IMR-90 (cell line): Measurements from ENCODE around the gene KCNK17. TPM values are rescaled to one million over a fixed set of nuclear protein-coding genes. Genes with fewer than 3 reads are reported as not detected.

Source experiments
- ATAC-seq: fragments of 200-7000 bp; cut with Tn5 transposase; 2 replicates; pipeline ENCODE4 v1.9.1; 2020; ENCODE audit warnings: low read depth, mild to moderate bottlenecking, moderate library complexity
- BruUV-seq: library from RNA; stranded (reverse); fragments of 400-500 nt; replicated peaks from 2 replicates; lab custom pipeline; 2021; lab: Mats Ljungman, UMichigan
- CTCF ChIA-PET: fragments of 300-600 bp; formaldehyde crosslinking; extraction: SDS; loops from one replicate; lab custom pipeline; 2021; ENCODE audit warnings: antibody characterized with exemption; lab: Yijun Ruan, JAX
- POLR2A ChIA-PET: fragments of 300-600 bp; sonication (Branson Sonifier 250); formaldehyde crosslinking; loops from one replicate; lab custom pipeline; 2022; ENCODE audit warnings: antibody characterized with exemption; ENCODE audit not compliant: unreplicated experiment; lab: Charles Lee
- DNase-seq: peaks from one replicate; pipeline ENCODE4 v3.0.0; 2013
- H2AFZ ChIP-seq: replicated peaks from 2 replicates; pipeline ENCODE3; 2013; ENCODE audit warnings: low read length, mild to moderate bottlenecking; ENCODE audit not compliant: poor library complexity
- H2AK5ac ChIP-seq: 2 replicates; pipeline ENCODE4 v1.6.1; 2013; ENCODE audit warnings: low read depth, low read length, inconsistent platforms
- H2AK9ac ChIP-seq: replicated peaks from 2 replicates; pipeline ENCODE3; 2013; ENCODE audit warnings: mild to moderate bottlenecking, low read depth, low read length, moderate library complexity; ENCODE audit not compliant: poor library complexity
- H2BK120ac ChIP-seq: 2 replicates; pipeline ENCODE4 v1.6.1; 2013; ENCODE audit warnings: low read depth, low read length, inconsistent platforms
- H2BK15ac ChIP-seq: 3 replicates; pipeline ENCODE4 v1.6.1; 2013; ENCODE audit warnings: low read depth, low read length, inconsistent platforms
- H2BK20ac ChIP-seq: 2 replicates; pipeline ENCODE4 v1.6.1; 2013; ENCODE audit warnings: low read depth, mild to moderate bottlenecking, inconsistent platforms, low read length, moderate library complexity
- H2BK5ac ChIP-seq: 2 replicates; pipeline ENCODE4 v1.6.1; 2013; ENCODE audit warnings: mild to moderate bottlenecking, low read depth, low read length, inconsistent platforms; ENCODE audit not compliant: poor library complexity, severe bottlenecking
- H3K14ac ChIP-seq: replicated peaks from 2 replicates; pipeline ENCODE4 v1.6.1; 2013; ENCODE audit warnings: low read depth, low read length, inconsistent platforms
- H3K18ac ChIP-seq: 2 replicates; pipeline ENCODE4 v1.6.1; 2013; ENCODE audit warnings: low read depth, low read length, control low read depth
- H3K23ac ChIP-seq: 2 replicates; pipeline ENCODE4 v1.6.1; 2013; ENCODE audit warnings: low read depth, low read length, inconsistent platforms
- H3K27ac ChIP-seq: 2 replicates; pipeline ENCODE4 v1.5.1; 2013; ENCODE audit warnings: mild to moderate bottlenecking, control low read depth, low read length; ENCODE audit not compliant: insufficient read depth
- H3K27me3 ChIP-seq: 2 replicates; pipeline ENCODE4 v1.6.1; 2013; ENCODE audit warnings: low read length; ENCODE audit not compliant: control insufficient read depth, insufficient read depth
- H3K36me3 ChIP-seq: 2 replicates; pipeline ENCODE4 v1.6.1; 2013; ENCODE audit warnings: low read length, mixed read lengths; ENCODE audit not compliant: control insufficient read depth, insufficient read depth
- H3K4ac ChIP-seq: 2 replicates; pipeline ENCODE4 v1.6.1; 2013; ENCODE audit warnings: low read depth, low read length, inconsistent platforms
- H3K4me1 ChIP-seq: 2 replicates; pipeline ENCODE4 v1.6.1; 2013; ENCODE audit warnings: low read length, mixed read lengths; ENCODE audit not compliant: control insufficient read depth, insufficient read depth
- H3K4me2 ChIP-seq: 2 replicates; pipeline ENCODE4 v1.6.1; 2013; ENCODE audit warnings: low read depth, mild to moderate bottlenecking, control low read depth, low read length, moderate library complexity
- H3K4me3 ChIP-seq: 2 replicates; pipeline ENCODE4 v1.5.1; 2013; ENCODE audit warnings: low read depth, mild to moderate bottlenecking, control low read depth, low read length, moderate library complexity; ENCODE audit not compliant: insufficient read depth
- H3K56ac ChIP-seq: 2 replicates; pipeline ENCODE4 v1.6.1; 2013; ENCODE audit warnings: low read length, inconsistent platforms; ENCODE audit not compliant: insufficient read depth; ENCODE audit errors: extremely low read depth
- H3K79me1 ChIP-seq, 2 experiments: 2 replicates each; pipeline ENCODE4 v1.6.1; 2013; ENCODE audit warnings: low read length in 2 of 2, inconsistent platforms in 1 of 2, low read depth in 1 of 2
- H3K9ac ChIP-seq: 2 replicates; pipeline ENCODE4 v1.6.1; 2013; ENCODE audit warnings: low read depth, low read length, control low read depth
- H3K9me1 ChIP-seq: 2 replicates; pipeline ENCODE4 v1.6.1; 2013; ENCODE audit warnings: low read length, inconsistent platforms; ENCODE audit not compliant: insufficient read depth
- H3K9me3 ChIP-seq: 2 replicates; pipeline ENCODE4 v1.6.1; 2013; ENCODE audit warnings: low read length; ENCODE audit not compliant: control insufficient read depth, insufficient read depth
- H4K20me1 ChIP-seq: 2 replicates; pipeline ENCODE4 v1.6.1; 2013; ENCODE audit warnings: low read length, inconsistent platforms; ENCODE audit not compliant: insufficient read depth
- H4K5ac ChIP-seq: 2 replicates; pipeline ENCODE4 v1.6.1; 2013; ENCODE audit warnings: mild to moderate bottlenecking, low read depth, low read length, control low read depth
- H4K8ac ChIP-seq, 2 experiments: 2 replicates each; pipeline ENCODE4 v1.6.1; 2013; ENCODE audit warnings: low read depth in 2 of 2, low read length in 2 of 2, control low read depth in 1 of 2, inconsistent platforms in 1 of 2
- H4K91ac ChIP-seq: 2 replicates; pipeline ENCODE4 v1.6.1; 2013; ENCODE audit warnings: low read depth, low read length, inconsistent platforms; ENCODE audit not compliant: insufficient read depth
- CEBPB ChIP-seq: IDR thresholded peaks from 2 replicates; pipeline ENCODE4 v1.6.1; 2012; ENCODE audit warnings: low read depth, low read length, improper control_type of control experiment
- CHD1 ChIP-seq: IDR thresholded peaks from 2 replicates; pipeline ENCODE4 v1.6.1; 2012; ENCODE audit warnings: low read depth, low read length, improper control_type of control experiment
- FOS ChIP-seq: fragments of 150-350 bp; IDR thresholded peaks from 2 replicates; pipeline ENCODE4 v1.6.1; 2016; ENCODE audit warnings: low read depth, low read length
- MAFK ChIP-seq: IDR thresholded peaks from 2 replicates; pipeline ENCODE4 v1.6.1; 2012; ENCODE audit warnings: low read depth, low read length, improper control_type of control experiment
- MAZ ChIP-seq: IDR thresholded peaks from 2 replicates; pipeline ENCODE4 v1.6.1; 2012; ENCODE audit warnings: low read depth, mild to moderate bottlenecking, low read length, improper control_type of control experiment, moderate library complexity, borderline replicate concordance
- MXI1 ChIP-seq: IDR thresholded peaks from 2 replicates; pipeline ENCODE4 v1.6.1; 2012; ENCODE audit warnings: low read depth, mild to moderate bottlenecking, low read length, moderate library complexity, borderline replicate concordance
- POLR2A ChIP-seq: IDR thresholded peaks from 2 replicates; pipeline ENCODE4 v1.6.1; 2012; ENCODE audit warnings: mild to moderate bottlenecking, low read depth, low read length
- RAD21 ChIP-seq: IDR thresholded peaks from 2 replicates; pipeline ENCODE4 v1.6.1; 2012; ENCODE audit warnings: low read length, improper control_type of control experiment
- RCOR1 ChIP-seq: IDR thresholded peaks from 2 replicates; pipeline ENCODE4 v1.6.1; 2012; ENCODE audit warnings: mild to moderate bottlenecking, low read length, improper control_type of control experiment; ENCODE audit not compliant: insufficient replicate concordance
- RFX5 ChIP-seq: IDR thresholded peaks from 2 replicates; pipeline ENCODE4 v1.8.0; 2012; ENCODE audit warnings: low read depth, mild to moderate bottlenecking, low read length, moderate library complexity
- SMC3 ChIP-seq: fragments of 150-350 bp; IDR thresholded peaks from 2 replicates; pipeline ENCODE4 v1.6.1; 2016; ENCODE audit warnings: low read depth, mild to moderate bottlenecking, antibody characterized with exemption, low read length, moderate library complexity
- WGBS, 2 experiments: methylation state at CpG; one replicate each; pipeline versions ENCODE4 v1.1.5 to v1.1.7; 2013; ENCODE audit warnings: missing lambda C conversion rate in 2 of 2; ENCODE audit not compliant: insufficient read length in 1 of 2; ENCODE audit errors: extremely low coverage in 2 of 2; 5-methylcytosine and 5-hydroxymethylcytosine counted together
- dilution Hi-C: fragments of 300-500 bp; cut with HindIII; formaldehyde crosslinking; loops from one replicate; pipeline ENCODE4 v1.14.3; 2018; ENCODE audit warnings: low sequenced_read_pairs; ENCODE audit not compliant: unreplicated experiment
- in situ Hi-C: fragments of 300-500 bp; cut with MboI; formaldehyde crosslinking; loops from 3 replicates; pipeline ENCODE4 v1.14.3; 2019; ENCODE audit warnings: low sequenced_read_pairs, inconsistent platforms, mixed read lengths
- intact Hi-C: fragments of 100-400 bp; cut with micrococcal nuclease; formaldehyde crosslinking; loops from 2 replicates; pipeline ENCODE4 v1.10.0; 2022
- polyA plus RNA-seq, 3 experiments: library from polyadenylated mRNA; depleted of rRNA; stranded (reverse); fragments of >200 nt; gene quantifications; 2 replicates each; pipeline ENCODE4 v1.2.3, GENCODE V29; 2012; ENCODE audit warnings: low replicate concordance in 1 of 3
- total RNA-seq: library from RNA; depleted of rRNA; stranded (reverse); fragments of >200 nt; gene quantifications from 2 replicates; pipeline ENCODE4 v1.2.3, GENCODE V29; 2012
- TF ChIP-seq, protein P1 (sequence below): fragments of 150-350 bp; IDR thresholded peaks from 2 replicates; pipeline ENCODE4 v1.6.1; 2016; ENCODE audit warnings: low read depth, mild to moderate bottlenecking, low read length, moderate library complexity, borderline replicate concordance
- TF ChIP-seq, protein P2 (sequence below): conservative IDR thresholded peaks from 2 replicates; pipeline ENCODE4 v1.5.1; 2012; ENCODE audit warnings: mild to moderate bottlenecking, low read depth, low read length, improper control_type of control experiment
- TF ChIP-seq, protein P3 (sequence below): fragments of 150-350 bp; IDR thresholded peaks from 2 replicates; pipeline ENCODE4 v1.6.1; 2017; ENCODE audit warnings: mild to moderate bottlenecking, antibody characterized with exemption, low read length, low read depth

KCNK17 gene
- total and polyA plus RNA-seq, 2 of the 4 experiments (the other 2 are of a cell fraction), result not detected

DNA sequence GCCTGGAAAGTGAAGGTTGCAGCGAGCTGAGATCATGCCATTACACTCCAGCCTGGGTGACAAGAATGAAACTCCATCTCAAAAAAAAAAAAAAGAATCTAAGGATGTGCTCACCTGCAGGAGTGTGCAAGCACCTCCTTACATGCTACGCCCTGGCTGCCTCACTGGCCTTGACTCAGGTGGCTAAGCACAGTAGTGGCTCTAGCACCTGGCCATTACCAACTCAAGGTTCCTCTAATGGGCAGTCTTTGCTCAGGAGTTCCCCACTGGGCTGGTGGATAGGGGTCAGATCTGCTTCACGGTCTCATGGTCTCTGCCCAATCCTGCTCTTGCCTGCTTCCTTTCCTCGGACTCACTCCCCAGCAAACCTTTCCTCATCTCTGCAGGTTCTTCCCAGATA is 39.7 kb downstream of the KCNK17 start:
- no peak overlapping the region for H3K27ac ChIP-seq
- H4K20me1 ChIP-seq, result no peaks in the 10 kb centered on the region
- no peak overlapping the region for H3K14ac ChIP-seq
- no peak overlapping the region for H4K8ac ChIP-seq
- H3K4me3 ChIP-seq, result no peak overlapping the region
- BruUV-seq, result no TSS peak
- CTCF ChIA-PET, result no interaction called here
- no peak overlapping the region for H2BK5ac ChIP-seq
- no peak overlapping the region for H3K23ac ChIP-seq
- H3K4me2 ChIP-seq, result no peak overlapping the region
- H2AFZ ChIP-seq, result no peak overlapping the region
- H2BK120ac ChIP-seq, result no peak overlapping the region
- dilution Hi-C loops, result no loop called here
- H2AK9ac ChIP-seq, result no peak overlapping the region
- no peak overlapping the region for H3K4ac ChIP-seq
- 0% methylated on average over 1 of the region's 4 CpGs; no CpG with 5 or more reads in 1 of the 2 experiments for WGBS, 2 experiments
- no peaks in the 10 kb centered on the region for H3K9me1 ChIP-seq
- H2AK5ac ChIP-seq, result no peak overlapping the region
- POLR2A ChIA-PET, result no interaction called here
- H3K56ac ChIP-seq, result no peak overlapping the region
- H3K9ac ChIP-seq, result no peak overlapping the region
- H3K79me1 ChIP-seq, result no peaks in the 10 kb centered on the region
- no peak overlapping the region for H2BK15ac ChIP-seq
- intact Hi-C loops, result no loop called here
- no peaks in the 10 kb centered on the region for H3K9me3 ChIP-seq
- TF ChIP-seq MXI1, result no peak
- no peak for TF ChIP-seq CHD1
- no peak for TF ChIP-seq MAZ
- TF ChIP-seq FOS, result no peak
- no peak for TF ChIP-seq SMC3
- no peak for TF ChIP-seq RAD21
- no peak for TF ChIP-seq MAFK
- no peak for TF ChIP-seq RCOR1
- TF ChIP-seq, protein P1, sequence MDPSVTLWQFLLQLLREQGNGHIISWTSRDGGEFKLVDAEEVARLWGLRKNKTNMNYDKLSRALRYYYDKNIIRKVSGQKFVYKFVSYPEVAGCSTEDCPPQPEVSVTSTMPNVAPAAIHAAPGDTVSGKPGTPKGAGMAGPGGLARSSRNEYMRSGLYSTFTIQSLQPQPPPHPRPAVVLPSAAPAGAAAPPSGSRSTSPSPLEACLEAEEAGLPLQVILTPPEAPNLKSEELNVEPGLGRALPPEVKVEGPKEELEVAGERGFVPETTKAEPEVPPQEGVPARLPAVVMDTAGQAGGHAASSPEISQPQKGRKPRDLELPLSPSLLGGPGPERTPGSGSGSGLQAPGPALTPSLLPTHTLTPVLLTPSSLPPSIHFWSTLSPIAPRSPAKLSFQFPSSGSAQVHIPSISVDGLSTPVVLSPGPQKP, result no peak
- no peak for TF ChIP-seq POLR2A
- no peak for TF ChIP-seq CEBPB
- no peak for TF ChIP-seq RFX5
- TF ChIP-seq, protein P2, sequence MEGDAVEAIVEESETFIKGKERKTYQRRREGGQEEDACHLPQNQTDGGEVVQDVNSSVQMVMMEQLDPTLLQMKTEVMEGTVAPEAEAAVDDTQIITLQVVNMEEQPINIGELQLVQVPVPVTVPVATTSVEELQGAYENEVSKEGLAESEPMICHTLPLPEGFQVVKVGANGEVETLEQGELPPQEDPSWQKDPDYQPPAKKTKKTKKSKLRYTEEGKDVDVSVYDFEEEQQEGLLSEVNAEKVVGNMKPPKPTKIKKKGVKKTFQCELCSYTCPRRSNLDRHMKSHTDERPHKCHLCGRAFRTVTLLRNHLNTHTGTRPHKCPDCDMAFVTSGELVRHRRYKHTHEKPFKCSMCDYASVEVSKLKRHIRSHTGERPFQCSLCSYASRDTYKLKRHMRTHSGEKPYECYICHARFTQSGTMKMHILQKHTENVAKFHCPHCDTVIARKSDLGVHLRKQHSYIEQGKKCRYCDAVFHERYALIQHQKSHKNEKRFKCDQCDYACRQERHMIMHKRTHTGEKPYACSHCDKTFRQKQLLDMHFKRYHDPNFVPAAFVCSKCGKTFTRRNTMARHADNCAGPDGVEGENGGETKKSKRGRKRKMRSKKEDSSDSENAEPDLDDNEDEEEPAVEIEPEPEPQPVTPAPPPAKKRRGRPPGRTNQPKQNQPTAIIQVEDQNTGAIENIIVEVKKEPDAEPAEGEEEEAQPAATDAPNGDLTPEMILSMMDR, result no peak
- TF ChIP-seq, protein P3, sequence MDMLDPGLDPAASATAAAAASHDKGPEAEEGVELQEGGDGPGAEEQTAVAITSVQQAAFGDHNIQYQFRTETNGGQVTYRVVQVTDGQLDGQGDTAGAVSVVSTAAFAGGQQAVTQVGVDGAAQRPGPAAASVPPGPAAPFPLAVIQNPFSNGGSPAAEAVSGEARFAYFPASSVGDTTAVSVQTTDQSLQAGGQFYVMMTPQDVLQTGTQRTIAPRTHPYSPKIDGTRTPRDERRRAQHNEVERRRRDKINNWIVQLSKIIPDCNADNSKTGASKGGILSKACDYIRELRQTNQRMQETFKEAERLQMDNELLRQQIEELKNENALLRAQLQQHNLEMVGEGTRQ, result no peak
- H3K27me3 ChIP-seq, result no peaks in the 10 kb centered on the region
- no peak overlapping the region for H4K91ac ChIP-seq
- H3K4me1 ChIP-seq, result no peaks in the 10 kb centered on the region
- H3K36me3 ChIP-seq, result no peaks in the 10 kb centered on the region
- no peak overlapping the region for H2BK20ac ChIP-seq
- no peak overlapping the region for H3K18ac ChIP-seq
- DNase-seq, result no peak
- in situ Hi-C loops, result no loop called here
- H4K5ac ChIP-seq, result no peak overlapping the region
- ATAC-seq, result no peak
